Stimulated activated CD8-positive, alpha-beta memory T cell treated with anti-CD3 and anti-CD28 coated beads, Interleukin-15, amount 100 ng/mL, for 4 hours (primary cell): ENCODE data around the gene CADM1.

ENCODE experiments used
- DNase-seq, 2 donors: peaks; one replicate each; pipeline ENCODE4 v3.0.0-alpha.2; 2020; ENCODE audit warnings: low read depth in 2 of 2

Gene CADM1

DNA sequence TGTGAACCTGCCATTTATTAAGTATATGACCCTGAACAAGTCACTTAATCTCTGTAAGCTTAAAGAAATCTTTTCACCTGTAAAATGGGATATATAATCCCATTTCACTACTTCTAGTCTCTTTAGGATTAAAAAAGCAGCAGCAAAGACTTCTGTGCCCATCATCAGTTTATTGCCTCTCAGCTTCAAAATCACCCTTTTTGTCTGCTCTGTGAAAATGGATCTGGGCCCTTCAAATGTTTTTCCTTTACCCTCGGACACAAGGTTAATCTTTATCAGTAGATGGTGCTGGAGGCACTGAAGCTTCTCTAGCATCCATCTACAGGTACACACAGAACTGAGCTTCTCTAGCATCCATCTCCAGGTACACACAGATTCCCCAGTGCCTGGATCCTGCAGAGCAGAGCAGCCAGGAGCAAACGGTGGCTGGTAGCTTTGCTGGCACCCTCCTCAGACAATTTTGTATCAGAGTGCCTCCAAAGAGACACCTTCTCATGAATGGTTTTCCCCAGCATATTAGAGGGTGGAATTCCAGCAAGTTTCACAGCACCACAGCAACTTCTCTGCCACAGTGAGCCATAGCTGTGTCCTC is 56.8 kb downstream of the CADM1 start:
- DNase-seq = no peak

DNA sequence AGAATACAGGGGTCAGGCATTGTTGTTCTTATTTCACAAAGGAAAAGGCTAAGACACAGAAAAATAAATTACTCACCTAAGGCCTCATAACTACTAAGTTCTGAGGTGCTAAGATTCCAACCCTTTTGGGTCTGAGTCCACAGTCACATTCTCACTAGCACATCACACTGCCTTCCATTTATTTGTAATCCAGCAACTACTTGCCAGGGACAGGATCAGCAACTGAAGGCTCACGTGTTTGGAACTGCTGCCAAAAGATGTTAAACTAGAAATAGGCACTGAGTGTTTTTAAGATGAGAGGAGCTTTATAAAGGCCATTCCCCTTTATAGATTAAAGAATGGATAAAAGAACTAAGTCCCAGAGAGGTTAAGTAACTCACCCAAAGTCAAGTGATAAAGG is 58.0 kb downstream of the CADM1 start:
- no peak for DNase-seq

DNA sequence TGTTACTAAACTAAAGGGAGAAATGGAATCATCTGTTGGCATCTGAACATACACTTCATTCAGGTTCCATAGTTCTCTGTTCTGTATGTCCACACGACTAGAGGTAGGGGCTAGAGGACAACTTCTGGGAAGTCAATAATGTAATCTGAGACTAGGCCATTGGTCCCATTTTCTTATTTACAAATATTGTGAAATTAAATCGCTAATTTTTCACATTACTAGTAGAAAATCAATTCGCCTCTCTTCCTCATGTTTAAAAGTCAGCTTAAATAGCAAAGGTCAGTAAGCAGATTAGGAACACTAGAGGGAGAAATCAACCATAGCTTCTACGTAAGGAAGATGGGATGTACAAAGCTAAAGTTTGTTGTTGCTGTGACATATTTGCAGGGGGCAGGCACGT is 59.7 kb downstream of the CADM1 start:
- DNase-seq = no peak

DNA sequence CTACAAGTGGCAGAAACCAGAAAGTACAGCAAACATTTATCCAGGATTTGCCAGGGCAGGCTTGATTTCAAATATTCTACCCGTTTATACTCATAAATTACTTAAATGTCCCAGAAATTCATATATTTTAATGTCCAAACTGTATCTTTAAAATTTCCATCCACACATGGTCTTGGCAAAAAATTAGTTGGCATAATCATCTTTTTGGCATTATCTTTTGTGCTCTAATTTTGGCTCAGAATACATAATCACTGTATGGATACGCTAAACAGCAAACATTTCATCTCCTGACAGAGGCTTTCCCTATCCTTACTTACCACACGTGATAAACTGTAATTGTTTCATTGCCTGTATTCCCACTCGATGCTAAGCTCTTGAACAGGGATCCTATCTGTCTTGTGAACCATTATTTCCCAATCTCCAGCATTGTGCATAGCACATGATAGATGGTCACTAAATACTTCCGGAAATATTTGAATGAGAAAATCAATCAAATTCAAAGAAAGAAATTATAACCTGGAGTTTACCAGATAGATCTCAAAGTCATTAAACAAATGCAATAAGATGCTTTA is 64.2 kb downstream of the CADM1 start:
- DNase-seq = no peak

DNA sequence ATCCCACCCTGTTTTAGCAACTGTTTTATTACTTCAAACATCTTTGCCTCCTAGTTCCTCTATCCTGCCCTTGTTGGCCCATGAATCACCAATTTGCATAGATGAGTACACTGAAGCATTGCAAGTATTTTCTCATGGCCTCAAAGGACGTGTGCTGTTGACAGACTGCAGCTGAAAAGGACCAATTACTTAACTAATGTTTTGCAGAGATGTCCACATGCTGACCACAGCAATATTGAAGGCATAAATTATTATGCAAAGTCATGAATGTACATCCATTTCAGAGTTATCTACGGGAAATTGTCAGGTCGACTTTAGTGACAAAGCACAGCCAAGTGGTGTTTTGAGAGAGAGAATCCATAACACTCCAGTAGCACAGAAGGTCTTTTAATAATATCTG is 64.8 kb downstream of the CADM1 start:
- DNase-seq = no peak

DNA sequence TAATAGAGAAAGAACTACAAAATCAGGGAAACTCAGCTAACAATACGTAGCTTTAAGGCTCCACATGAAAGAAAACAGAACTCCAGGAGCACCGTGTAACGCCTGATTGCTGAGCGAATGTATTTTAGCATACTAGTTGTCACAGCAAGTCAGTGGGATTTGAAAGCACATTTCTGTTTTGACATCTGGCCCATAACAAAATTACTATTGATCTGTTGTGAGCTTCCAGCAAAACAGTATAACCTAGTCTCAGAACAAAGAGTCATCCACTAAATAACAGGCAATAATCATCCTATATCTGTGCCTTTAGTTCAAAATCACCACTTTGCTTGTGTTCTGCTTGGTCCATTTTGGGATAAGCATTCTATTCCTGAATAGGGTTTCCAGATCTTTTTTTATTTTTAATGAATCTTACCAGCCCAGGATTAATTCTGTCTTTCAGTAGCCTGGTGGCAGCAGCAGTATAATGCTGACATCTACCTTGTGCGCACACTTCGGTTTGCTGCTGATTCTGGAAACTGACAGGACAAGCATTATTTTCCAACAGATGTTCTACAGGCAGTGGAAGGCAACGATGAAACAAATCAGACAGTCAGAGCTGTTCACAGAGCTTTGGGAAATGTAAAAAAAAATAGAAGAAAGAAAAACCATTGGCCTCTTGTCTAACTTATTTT is 66.2 kb downstream of the CADM1 start:
- DNase-seq = no peak

DNA sequence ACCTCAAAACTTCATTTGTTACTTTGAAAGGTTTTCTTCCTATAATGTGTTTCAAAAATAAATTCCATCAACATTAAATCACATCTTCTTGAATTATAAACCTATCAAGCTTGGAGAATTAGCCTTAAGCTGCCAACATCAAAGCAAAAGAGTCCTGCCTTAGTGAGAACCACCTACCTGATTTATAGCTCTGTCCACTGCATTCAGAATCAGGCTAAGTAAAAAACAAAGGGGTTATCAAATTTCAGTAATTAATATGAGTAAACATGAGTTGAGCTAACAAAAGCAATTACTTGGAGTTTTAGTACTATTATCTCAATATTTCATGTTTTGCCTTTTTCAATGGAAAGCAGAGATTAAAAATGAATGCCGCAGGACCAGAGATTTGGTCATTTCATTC is 73.9 kb downstream of the CADM1 start:
- no peak for DNase-seq

DNA sequence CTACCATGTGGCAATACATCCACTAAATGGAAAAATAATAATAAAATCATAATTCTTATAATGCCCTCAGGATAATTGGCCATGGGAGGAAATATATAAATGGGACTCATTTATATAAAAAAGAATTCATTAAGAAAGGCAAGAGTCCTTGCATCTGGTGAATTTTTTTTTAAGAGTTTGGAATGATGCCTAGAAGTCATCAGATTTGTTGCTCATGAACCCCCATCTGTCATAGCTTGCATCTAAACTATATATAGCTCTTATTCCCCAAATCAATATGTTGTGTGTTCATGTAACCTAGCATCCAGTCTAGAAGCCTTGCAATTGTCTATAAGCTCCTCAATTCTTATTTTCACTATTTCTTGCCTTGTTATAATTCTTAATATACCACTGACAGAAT is 75.9 kb downstream of the CADM1 start:
- DNase-seq = no peak

DNA sequence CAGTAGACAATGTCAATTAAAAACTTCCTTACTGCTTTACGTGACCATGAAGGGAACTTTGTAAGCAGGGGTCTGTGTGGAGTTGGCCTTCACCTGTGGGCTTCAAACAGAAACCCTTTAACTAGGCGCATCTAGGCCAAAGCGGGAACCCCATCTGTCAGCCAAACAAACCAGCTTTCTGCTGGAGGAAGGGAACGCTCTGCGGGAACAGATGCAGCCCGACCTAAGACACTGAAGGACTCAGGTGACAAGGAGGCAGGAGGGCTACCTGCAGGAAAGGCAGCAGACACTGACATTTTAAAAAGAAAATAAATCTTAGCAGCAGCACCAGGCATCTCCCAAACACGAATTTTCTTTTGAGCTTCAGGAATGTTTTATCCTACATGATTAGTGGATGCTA is 78.4 kb downstream of the CADM1 start:
- no peak for DNase-seq

DNA sequence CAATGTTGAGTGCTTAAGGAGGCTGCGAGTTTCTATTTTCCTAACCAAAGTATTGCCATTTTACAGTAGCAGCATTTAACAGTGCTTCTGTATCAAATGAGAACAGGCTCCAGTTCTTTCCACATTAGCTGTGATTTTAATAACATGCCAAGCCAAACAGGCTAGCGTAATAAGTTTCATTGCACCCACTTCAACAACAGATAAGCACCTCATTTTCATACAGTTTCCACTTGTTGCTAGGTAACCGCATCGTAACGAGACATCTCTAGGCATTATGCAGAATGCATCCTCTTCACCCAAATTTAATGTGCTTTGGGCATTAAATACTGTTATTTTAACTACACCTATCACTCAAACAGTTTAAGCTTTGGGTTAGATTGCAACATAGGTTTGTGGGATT is 79.0 kb downstream of the CADM1 start:
- no peak for DNase-seq

DNA sequence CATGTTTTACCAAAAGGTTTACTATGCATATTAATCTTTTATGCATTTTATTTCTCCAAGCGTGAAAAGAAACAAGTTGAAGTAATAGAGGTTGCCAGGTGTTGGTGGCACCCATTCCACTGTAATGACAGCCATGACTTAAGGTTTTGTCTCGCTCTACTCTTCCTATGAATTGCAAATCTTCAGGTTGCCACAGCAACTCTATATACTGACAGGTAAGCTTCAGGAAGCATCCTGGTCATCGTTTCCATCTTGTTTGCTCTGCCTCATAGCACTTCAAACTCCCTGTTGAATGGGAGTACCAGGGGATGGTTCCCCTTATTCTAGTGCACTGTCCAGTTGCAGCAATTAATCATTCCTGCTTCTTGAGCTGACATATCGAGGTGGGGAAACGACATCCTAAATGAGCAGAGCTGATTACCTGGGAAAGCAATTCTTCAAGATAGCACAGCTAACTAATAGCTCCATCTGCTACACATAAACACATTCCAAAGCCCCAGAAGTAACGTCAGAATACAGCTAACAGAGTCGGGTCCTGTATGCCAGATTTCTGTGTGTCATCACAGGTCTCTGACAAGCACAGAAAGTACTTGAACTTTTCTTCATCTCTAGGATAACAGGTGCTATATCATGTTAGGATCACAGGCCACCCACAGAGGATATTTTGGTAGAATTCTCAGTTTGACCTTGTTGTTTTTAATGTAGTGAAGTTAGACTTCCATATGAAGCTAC is 80.3 kb downstream of the CADM1 start:
- no peak for DNase-seq

DNA sequence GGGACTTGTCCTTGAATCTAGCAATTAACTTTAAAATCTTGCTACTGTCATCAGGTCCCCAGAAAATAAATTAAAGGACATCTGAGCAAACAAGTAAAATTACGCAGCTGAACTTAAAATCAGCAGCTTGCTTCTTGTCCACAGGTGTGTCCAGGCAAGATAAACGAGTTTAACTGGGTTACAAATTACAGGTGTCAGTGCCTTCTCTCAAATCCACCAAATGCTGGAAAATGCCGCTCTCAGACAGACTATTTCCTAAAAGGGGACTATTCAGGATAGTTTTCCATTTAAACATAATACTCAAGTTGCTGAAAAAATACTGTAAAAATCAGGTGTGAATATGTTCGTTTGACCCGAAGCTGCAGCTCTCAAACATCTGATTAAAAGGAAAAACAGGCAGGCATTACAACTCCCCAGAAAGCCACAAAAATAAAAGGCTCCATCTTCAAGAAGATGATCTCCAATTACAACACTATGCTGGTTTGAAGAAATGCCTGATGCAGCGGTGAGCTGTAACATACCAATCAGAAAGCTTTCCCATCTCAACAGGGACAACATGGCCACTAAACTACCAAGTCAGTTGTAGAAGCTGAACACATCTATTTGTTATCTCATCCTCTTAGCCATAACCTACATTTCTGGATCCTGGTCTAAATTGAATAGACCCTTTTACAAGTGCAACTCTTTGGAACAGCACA is 82.1 kb downstream of the CADM1 start:
- no peak for DNase-seq

DNA sequence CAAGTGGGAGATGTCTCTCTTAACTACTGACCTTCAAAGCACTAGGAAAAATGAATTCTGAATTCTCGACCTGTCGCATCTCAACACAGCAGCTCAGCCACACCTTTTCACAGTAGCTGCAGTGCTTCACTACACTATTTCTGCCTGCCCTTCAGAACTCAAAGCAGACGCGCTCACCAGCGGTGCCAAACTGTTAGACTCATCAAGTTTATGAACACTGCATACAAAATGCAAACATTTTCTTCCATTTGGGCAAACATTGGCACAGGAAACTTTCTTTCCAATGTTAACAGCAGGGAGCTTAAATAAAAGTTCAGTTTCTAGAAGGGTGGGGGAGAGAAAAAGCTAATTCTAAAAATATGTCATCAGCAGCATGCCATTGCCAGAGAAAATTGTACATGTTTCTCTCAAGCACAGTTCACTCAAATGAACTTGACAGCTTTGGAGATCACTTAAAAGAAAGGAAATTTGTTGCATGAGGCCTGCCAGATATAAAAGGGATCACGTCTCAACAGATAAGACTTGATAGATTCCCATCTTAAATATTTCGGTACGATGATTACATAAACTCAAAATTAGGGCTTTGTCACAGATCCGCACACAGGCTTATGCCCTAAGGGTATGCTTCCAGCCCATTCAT is 82.7 kb downstream of the CADM1 start:
- no peak for DNase-seq

DNA sequence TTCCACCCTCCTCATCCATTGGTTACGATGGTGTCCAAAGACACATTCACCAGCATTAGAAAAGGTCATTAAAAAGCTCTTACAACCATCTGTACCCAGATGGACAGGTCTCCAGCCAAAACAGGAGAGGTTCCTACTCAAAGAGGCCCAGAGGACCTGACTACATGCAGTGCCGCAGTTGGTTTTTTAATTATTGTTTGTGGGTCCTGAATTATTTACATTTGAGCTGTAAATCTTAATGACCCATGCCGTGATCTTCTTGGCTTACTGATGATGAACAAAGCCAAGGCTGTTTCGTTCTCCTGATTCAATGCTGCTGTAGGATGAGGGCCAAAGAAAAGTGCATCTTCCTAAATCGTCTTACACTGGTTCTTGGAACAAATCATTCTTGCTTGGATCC is 83.7 kb downstream of the CADM1 start:
- DNase-seq = no peak

DNA sequence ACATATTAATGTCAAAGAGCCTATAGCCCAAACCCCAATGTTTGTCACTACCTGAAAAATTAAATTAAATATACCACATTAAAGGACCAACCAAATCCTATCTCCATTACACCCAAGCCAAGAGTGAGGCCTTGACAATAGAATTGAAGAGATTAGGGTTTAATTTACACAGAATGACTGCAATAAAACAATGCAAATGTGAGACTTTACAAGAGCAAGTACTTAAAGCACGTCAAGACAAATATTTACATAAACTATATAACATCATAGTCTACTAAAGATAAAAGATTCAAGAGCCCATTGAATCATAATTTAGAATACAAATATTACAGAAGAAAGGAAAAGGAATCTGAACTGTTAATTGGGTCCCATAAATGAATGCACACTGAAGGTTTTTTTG is 85.6 kb downstream of the CADM1 start:
- DNase-seq = no peak

DNA sequence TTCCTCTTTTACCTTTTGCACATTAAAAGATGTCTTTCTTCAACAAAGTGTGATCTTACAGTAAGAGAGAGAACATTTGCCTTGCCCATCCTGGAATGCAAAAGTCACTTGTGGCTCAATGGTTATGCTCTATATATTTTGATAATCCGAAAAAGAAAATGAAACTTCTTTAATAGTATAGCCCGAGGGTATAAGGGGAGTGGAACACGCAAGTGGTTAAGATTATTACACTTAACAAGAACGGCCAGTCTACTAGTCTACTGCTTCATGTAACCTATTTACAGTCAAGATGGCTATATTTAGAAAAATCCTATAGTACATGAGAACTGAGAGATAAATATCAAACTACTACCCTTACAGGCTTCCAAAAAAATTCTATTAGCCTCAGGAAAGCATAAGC is 86.1 kb downstream of the CADM1 start:
- DNase-seq = no peak

DNA sequence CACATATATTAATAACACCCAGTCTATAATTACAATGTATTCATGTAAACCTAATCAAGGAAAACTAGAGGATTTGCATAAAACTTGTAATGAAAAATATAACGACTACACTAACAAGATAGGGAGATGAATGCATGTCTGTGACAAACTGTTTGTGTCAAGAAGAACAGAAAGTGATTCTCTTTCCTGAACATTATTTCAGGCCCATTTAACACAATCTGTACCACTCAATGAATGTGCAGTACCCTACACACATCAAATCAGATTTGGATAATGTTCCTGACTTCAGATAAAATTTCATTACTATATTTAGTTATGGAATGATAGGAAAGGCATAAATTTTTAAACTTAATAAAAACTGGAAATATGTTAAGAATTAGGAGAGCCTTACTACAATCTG is 93.1 kb downstream of the CADM1 start:
- DNase-seq = no peak

DNA sequence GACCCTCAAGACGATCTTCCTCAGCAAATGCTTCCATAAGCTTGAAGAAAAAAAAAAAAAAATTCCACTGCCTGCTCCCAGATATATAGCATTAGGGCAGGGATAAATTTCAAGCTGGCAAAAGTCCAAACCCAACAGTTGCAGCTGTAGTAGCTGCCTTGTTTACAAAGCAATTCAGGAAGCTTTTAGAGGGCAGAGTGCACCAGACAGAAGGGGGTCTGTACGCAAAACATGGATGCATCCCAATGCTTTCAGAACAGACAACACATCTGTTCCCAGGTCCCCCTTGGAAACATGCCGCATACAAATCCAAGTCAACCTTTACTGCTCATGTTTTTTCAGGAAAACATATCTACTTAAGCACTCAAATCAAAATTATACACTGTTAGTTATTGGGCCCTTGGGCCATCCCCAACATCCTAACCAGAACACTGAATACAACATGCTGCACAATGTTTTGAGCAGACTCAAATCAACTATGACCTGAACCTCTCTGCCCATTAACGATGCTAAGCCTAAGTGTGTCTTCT is 94.5 kb downstream of the CADM1 start:
- no peak for DNase-seq

DNA sequence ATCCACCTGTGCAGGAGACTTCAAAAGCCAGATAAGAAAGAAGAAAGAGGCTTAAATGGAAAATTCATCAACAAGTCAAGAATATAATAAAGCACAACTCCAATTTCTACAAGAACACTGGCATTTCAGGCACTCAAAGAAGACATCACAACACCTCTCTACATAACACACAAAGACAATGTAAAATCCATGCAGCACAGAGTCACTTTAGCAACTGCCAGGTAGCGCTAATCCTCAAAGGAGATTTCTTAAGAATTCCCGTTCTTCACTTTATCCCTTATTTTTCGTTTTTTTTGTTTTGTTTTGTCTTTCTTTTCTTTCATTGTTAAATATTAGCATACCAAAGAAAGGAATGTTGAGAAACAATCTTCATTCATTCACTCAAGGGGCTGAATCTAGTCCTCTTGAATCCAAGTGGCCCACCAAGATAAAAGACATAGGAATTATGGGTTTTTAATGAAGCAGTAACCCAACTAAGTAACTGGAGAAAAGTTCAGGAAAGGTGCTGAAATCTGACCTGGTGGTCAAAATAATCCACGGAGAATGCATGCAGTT is 95.0 kb downstream of the CADM1 start:
- DNase-seq = no peak

DNA sequence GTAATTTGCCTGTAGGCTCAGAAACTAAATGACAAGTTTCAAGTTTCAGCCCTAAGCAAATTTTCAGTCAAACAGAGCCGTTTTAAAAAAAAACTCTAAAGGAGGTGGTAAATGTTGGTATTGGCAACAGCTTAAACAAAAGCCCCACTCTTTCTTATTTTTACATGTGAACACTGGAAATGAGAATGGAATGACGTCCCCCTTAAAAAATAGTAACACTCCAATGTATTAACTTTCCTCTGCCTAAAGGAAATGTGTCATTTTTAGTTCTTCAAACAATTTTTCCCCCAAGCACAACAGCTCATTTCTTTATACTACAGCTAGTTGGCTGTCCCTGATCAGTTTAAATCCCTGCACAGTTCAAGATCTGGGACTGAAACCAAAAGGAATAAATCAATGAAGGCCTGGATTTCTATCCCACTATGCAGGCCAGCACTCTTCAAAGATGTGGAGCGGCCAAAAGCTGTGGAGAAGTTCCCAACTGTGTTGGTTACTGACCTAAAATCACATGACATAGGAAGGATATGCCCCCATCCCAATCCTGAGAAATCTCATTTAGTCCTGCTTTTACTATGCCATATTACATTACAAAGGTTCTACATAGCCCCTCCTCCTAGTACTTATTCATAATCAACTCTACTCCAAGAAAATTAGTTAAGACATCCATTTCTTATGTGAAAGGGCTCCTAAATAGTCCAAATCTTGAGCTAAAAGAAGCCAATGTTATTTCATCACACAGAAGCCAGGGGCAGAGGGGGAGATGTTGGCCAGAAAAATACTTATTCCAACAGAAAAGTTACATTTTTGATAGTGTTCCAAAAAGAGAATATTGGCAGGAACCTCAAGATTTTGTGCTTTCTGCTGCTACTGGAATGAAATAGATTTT is 95.9 kb downstream of the CADM1 start:
- DNase-seq = no peak
